H4 (cell line): Measurements from ENCODE around the gene SURF4. TPM values are rescaled to one million over a fixed set of nuclear protein-coding genes. Genes with fewer than 3 reads are reported as not detected.
"Not testable (repeated sequence)": the region's sequence is repeated elsewhere in the genome, so short reads cannot be mapped to it uniquely, and the experiment has no call there.

Source experiments
- DNase-seq: peaks from one replicate; pipeline ENCODE4 v3.0.0-alpha.2; 2015; ENCODE audit warnings: low spot score
- total RNA-seq: library from RNA; depleted of rRNA; stranded (reverse); fragments of >200 nt; shearing (Covaris generic); gene quantifications from 2 replicates; pipeline ENCODE4 v1.2.3, GENCODE V29; 2014

The SURF4 gene
- total RNA-seq, 1 experiment from 2014 or later = 220 TPM

GRCh38 chr9:133334888-133335287 is 41.0 kb downstream of the SURF4 start:
- not testable (repeated sequence) for DNase-seq

GRCh38 chr9:133334161-133334560 is 41.7 kb downstream of the SURF4 start:
- no peak for DNase-seq

GRCh38 chr9:133333566-133333965 is 42.3 kb downstream of the SURF4 start:
- no peak for DNase-seq

GRCh38 chr9:133333011-133333410 is 42.8 kb downstream of the SURF4 start:
- DNase-seq = no peak

- no peak for DNase-seq
Observed at GRCh38 chr9:133332381-133332730, 43.5 kb downstream of the SURF4 start.

- no peak for DNase-seq
Observed at GRCh38 chr9:133331641-133332380, 44.0 kb downstream of the SURF4 start.

- no peak for DNase-seq
Observed at GRCh38 chr9:133331221-133331620, 44.6 kb downstream of the SURF4 start.

- DNase-seq = not testable (repeated sequence)
Observed at GRCh38 chr9:133329306-133330156, 46.3 kb downstream of the SURF4 start.

GRCh38 chr9:133327834-133328484 is 47.9 kb downstream of the SURF4 start:
- DNase-seq = no peak

- DNase-seq = not testable (repeated sequence)
Observed at GRCh38 chr9:133327021-133327420, 48.8 kb downstream of the SURF4 start.

- no peak for DNase-seq
Observed at GRCh38 chr9:133323991-133324703, 51.7 kb downstream of the SURF4 start.

- DNase-seq = no peak
Observed at GRCh38 chr9:133323211-133323610, 52.6 kb downstream of the SURF4 start.

- DNase-seq = no peak
Observed at GRCh38 chr9:133322701-133323100, 53.2 kb downstream of the SURF4 start.

- DNase-seq = no peak
Observed at GRCh38 chr9:133321411-133321935, 54.4 kb downstream of the SURF4 start.

- DNase-seq = no peak
Observed at GRCh38 chr9:133320421-133320881, 55.4 kb downstream of the SURF4 start.

GRCh38 chr9:133317551-133317950 is 58.3 kb downstream of the SURF4 start:
- not testable (repeated sequence) for DNase-seq

- no peak for DNase-seq
Observed at GRCh38 chr9:133315997-133316396, 59.9 kb downstream of the SURF4 start.
